ENCODE results near the gene SASS6.

SASS6 gene

DNA sequence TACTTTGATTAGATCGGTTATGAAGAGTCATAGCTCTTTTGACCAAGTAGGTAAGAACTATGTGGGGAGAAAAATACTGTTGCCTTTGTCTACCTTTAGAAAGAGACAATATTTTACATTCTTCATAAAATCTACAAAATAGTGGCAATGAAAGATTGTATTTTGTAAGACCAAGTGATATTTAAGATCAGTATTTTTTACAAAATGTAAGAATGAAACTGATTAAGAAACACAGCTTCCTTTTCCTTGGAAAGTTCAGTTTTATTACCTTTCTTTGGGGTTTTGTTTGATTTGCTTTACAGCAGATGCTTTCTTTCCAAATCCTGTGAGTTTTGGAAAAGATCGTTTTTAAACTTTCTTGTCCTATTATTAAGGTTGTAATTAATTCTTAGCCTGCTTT lies 93.1 kb downstream of the SASS6 start:
- no peak for DNase-seq

DNA sequence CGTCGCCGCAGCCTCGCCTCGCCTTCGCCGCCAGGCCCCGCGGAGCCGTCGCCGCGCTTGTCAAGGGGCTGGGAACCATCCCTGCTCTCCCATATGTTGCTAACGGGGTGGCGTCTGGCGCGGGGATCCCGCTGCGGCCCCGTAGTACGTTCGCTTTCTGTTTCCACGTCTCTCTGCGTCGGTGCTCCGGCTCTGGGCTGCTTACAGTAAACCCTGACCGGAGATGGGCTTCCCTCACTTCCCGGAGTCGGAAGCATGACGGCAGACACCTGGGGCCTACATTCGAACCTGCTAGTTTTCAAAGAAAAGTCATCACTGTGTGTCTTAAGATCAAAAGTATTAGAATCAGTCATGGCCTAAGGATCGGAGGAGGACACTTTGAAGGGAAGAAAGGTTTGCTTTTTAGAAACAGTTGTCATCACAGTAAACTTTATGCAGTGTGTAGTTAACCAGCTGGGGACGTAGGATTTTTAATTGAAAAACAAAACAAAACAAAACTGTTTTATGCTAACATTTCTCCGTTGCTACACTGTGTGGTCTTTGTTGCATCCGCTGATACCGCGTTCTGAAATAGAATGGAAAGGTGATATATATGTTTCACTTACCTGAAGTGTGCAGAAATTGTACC lies 94.0 kb downstream of the SASS6 start:
- DNase-seq, result peak; percentile 67

- DNase-seq, result peak; percentile 90
These were observed 94.6 kb downstream of the SASS6 start for GRCh38 chr1:100037927-100038659.

DNA sequence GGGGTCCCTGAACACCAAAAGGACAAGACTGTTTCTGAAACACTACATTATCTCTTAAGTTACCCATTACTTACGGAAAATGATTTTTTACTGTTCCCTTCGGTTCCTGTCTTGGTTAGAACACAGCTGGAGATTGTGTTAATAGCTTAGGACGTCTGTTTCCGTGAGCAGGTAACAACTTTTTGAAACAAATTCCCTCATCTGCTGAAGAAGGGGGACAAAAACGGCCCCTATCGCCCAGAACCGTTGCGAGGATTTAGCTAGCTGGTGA lies 95.1 kb downstream of the SASS6 start:
- DNase-seq, result no peak

- DNase-seq, result no peak
These were observed 95.7 kb downstream of the SASS6 start for GRCh38 chr1:100036718-100037655.

DNA sequence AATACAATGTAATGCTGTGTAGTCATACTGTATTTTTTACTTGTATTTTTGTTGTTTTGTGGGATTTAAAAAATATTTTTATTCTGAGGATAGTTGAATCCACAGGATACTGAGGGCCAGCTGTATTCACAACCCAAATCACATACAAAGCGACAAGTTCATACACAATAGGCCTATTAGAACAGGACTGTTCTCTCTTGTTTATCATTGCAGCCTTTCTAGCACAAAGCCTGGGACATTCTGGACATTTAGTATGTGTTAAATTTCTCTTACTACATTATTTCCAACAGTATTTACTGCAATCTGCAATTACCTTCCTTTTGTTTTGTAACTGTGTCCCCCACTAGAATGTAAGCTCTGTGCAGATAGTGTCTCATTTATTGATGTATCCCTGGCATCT lies 97.5 kb downstream of the SASS6 start:
- DNase-seq, result no peak

DNA sequence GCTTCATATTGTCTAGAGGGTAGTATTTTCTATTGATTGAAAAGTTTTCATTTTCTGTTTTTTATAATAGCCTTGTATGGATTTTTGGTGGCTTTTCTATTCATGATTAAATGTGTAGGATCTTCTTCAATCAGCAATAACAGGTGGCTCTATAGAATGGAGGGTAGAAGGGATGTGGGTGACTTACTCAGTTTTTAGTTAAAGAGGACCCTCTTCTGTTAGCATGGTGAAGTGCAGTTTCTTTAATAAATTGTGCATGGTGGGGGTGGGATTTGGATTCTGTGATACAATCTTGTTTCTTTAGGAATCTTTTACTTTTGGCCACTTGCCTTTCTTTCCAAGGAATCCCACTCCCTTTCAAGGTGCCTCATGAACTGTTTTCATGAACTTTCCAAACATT lies 98.3 kb downstream of the SASS6 start:
- peak; percentile 5 for DNase-seq
